GM19099 (cell line): ENCODE data around the gene IFRD1.

Experiments used
- POLR2A ChIP-seq: IDR thresholded peaks from 3 replicates; pipeline ENCODE4 v1.6.1; 2011; ENCODE audit warnings: low read depth; ENCODE audit not compliant: insufficient read length; ENCODE audit errors: extremely low read depth

The IFRD1 gene

GRCh38 chr7:112428715-112429114 is 21.5 kb upstream of the IFRD1 start:
- no peak for TF ChIP-seq POLR2A

GRCh38 chr7:112430649-112431048 is 19.6 kb upstream of the IFRD1 start:
- TF ChIP-seq POLR2A: no peak

- no peak for TF ChIP-seq POLR2A
Observed at GRCh38 chr7:112431803-112432202, 18.5 kb upstream of the IFRD1 start.

- TF ChIP-seq POLR2A: no peak
Observed at GRCh38 chr7:112433289-112433688, 17.0 kb upstream of the IFRD1 start.

- TF ChIP-seq POLR2A: no peak
Observed at GRCh38 chr7:112437072-112437471, 13.2 kb upstream of the IFRD1 start.

- no peak for TF ChIP-seq POLR2A
Observed at GRCh38 chr7:112439476-112439875, 10.8 kb upstream of the IFRD1 start.

- no peak for TF ChIP-seq POLR2A
Observed at GRCh38 chr7:112442210-112442609, 8.1 kb upstream of the IFRD1 start.

GRCh38 chr7:112444505-112444904 is 5.8 kb upstream of the IFRD1 start:
- no peak for TF ChIP-seq POLR2A

- TF ChIP-seq POLR2A: no peak
Observed at GRCh38 chr7:112446431-112446830, 3.8 kb upstream of the IFRD1 start.

GRCh38 chr7:112447406-112447805 is 2.9 kb upstream of the IFRD1 start:
- no peak for TF ChIP-seq POLR2A

GRCh38 chr7:112448381-112448780 is 1.9 kb upstream of the IFRD1 start:
- TF ChIP-seq POLR2A: no peak

GRCh38 chr7:112448891-112449290 is 1.4 kb upstream of the IFRD1 start:
- TF ChIP-seq POLR2A: no peak

- TF ChIP-seq POLR2A: no peak
Observed at GRCh38 chr7:112449353-112449752, 907 bp upstream of the IFRD1 start.

- peak; percentile 38 for TF ChIP-seq POLR2A
Observed at GRCh38 chr7:112450807-112451761, 824 bp downstream of the IFRD1 start.

GRCh38 chr7:112452102-112452888 is 2.0 kb downstream of the IFRD1 start:
- TF ChIP-seq POLR2A: no peak
